Immature natural killer cell (primary cell): ENCODE measurements around the gene SEMA4D. TPM values are rescaled to one million over a fixed set of nuclear protein-coding genes. Genes with fewer than 3 reads are reported as not detected.

Source experiments
- DNase-seq, 3 donors: peaks; one replicate each; pipeline ENCODE4 v3.0.0; 2022; ENCODE audit warnings: mixed read lengths in 1 of 3
- H3K27ac Mint-ChIP-seq, 6 donors: one replicate each; pipeline ENCODE4 v1.8.0; 2020; ENCODE audit warnings: mixed read lengths in 6 of 6, mild to moderate bottlenecking in 5 of 6, inconsistent platforms in 4 of 6, moderate library complexity in 3 of 6
- H3K27me3 Mint-ChIP-seq, 3 donors: one replicate each; pipeline ENCODE4 v1.8.0; 2020 to 2021; ENCODE audit warnings: low read depth in 3 of 3, mild to moderate bottlenecking in 3 of 3, mixed read lengths in 3 of 3, moderate library complexity in 3 of 3, inconsistent platforms in 1 of 3
- H3K36me3 Mint-ChIP-seq, 3 donors: one replicate each; pipeline ENCODE4 v1.8.0; 2020; ENCODE audit warnings: mixed read lengths in 3 of 3, inconsistent platforms in 2 of 3, mild to moderate bottlenecking in 2 of 3
- H3K4me1 Mint-ChIP-seq, 2 donors: one replicate each; pipeline ENCODE4 v1.8.0; 2020; ENCODE audit warnings: inconsistent platforms in 2 of 2, mild to moderate bottlenecking in 2 of 2, mixed read lengths in 2 of 2, moderate library complexity in 1 of 2
- H3K4me3 Mint-ChIP-seq, 5 donors: one replicate each; pipeline ENCODE4 v1.8.0; 2020; ENCODE audit warnings: mild to moderate bottlenecking in 5 of 5, mixed read lengths in 5 of 5, inconsistent platforms in 3 of 5, moderate library complexity in 3 of 5
- H3K9me3 Mint-ChIP-seq, 6 donors: one replicate each; pipeline ENCODE4 v1.8.0; 2020; ENCODE audit warnings: mild to moderate bottlenecking in 6 of 6, mixed read lengths in 6 of 6, inconsistent platforms in 4 of 6, moderate library complexity in 3 of 6
- polyA plus RNA-seq, 3 donors: library from polyadenylated mRNA; unstranded; fragments of 300-500 nt; fragmentation: Illumina TruSeq; gene quantifications; one replicate each; pipeline ENCODE4 v1.2.3, GENCODE V29; 2021

SEMA4D gene
- polyA plus RNA-seq, 3 donors from 2014 or later = 45.8 to 80.6 (median 47.0) TPM

DNA sequence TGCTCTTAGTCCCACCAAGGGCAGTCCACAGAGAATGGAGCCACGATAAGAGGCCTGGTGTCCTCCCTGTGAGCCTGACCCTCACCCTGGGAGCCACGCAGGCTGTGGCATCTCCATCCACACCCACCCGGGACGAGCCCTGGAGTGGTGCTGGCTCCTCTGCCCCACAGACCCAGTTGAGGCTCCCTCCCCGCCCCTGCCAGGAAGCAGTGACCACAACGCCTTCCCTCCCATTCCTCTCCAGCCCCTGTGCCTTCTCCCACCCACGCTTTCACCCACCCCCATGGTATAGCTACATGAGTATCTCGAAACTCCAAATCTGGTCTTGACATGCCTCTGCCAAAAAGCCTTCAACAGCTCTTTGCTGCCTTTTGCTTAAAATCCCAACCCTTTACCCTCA is 57.9 kb downstream of the SEMA4D start:
- peak overlapping the region; percentile 80 to 92 (median 88) for H3K27ac Mint-ChIP-seq
- peaks cover 0 to 4% (median 0%) of the 10 kb centered on the region in 3 donors for H3K36me3 Mint-ChIP-seq

DNA sequence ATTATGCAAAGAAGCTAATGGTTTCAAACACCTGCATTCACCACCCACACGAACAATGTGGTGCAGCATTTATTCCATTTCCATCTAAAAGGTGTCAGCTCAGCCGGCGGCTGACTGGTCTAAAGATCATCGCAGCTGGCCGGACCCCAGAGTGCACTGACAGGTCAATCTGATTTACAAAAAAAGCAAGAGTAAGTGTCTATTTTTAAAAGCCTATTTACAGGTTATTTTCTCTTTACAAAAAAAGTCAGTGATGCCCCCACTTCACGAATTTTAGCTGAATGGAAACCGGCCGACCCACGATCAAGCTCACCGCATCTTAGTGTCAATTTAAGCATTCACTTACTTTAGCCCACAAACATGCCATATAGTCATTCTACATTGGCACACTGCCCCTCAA is 58.3 kb downstream of the SEMA4D start:
- peaks cover 0 to 4% (median 0%) of the 10 kb centered on the region in 3 donors for H3K36me3 Mint-ChIP-seq
- H3K27me3 Mint-ChIP-seq = peaks cover 5 to 12% (median 8%) of the 10 kb centered on the region in 3 donors
- H3K4me1 Mint-ChIP-seq = peaks cover 91 to 94% of the 10 kb centered on the region in 2 donors
- H3K4me3 Mint-ChIP-seq = peak overlapping the region; percentile 21 to 66 (median 65)
- peak overlapping the region; percentile 80 to 92 (median 88) for H3K27ac Mint-ChIP-seq
- H3K9me3 Mint-ChIP-seq = no peaks in the 10 kb centered on the region
- DNase-seq = no peak

More for the DNA sequence above, 57.9 kb downstream of the SEMA4D start:
- Mint-ChIP-seq H3K4me3 (peak overlapping the region; percentile 21 to 66 (median 65)), H3K4me1 (peaks cover 91 to 94% of the 10 kb centered on the region in 2 donors), H3K27me3 (peaks cover 5 to 12% (median 8%) of the 10 kb centered on the region in 3 donors), H3K9me3 (no peaks in the 10 kb centered on the region)
- no peak for DNase-seq

- Mint-ChIP-seq H3K9me3 (no peaks in the 10 kb centered on the region), H3K4me1 (peaks cover 92 to 94% of the 10 kb centered on the region in 2 donors), H3K27me3 (peaks cover 0 to 6% (median 6%) of the 10 kb centered on the region in 3 donors), H3K36me3 (peaks cover 0 to 4% (median 0%) of the 10 kb centered on the region in 3 donors), H3K27ac (peak overlapping the region; percentile 90 to 97 (median 95)), H3K4me3 (peak overlapping the region in 2 of 5 donors; percentile 72 to 76)
- no peak for DNase-seq
Observed at GRCh38 chr9:89438194-89438593, 59.7 kb downstream of the SEMA4D start.

DNA sequence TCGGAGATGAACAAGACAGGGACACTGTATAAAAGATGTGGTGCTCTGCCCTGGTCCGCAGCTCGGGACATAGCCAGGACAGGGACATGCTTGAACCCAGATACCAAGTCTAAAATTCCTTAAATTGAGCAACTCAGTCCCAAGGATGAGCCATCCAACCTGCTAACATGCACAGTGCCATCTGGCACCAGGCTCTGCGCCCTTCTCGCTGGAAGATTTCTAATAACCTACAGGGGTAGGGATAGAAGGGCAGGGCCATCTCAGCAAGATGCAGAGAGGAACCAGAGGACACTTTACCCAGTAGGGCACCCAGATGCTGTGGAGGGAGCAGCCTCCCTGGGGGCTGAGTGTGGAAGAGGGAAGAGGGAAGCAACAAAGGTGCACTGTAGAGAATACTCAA is 60.1 kb downstream of the SEMA4D start:
- peak overlapping the region; percentile 90 to 97 (median 95) for H3K27ac Mint-ChIP-seq
- H3K36me3 Mint-ChIP-seq = peaks cover 0 to 4% (median 0%) of the 10 kb centered on the region in 3 donors
- no peaks in the 10 kb centered on the region for H3K9me3 Mint-ChIP-seq
- H3K4me3 Mint-ChIP-seq = peak overlapping the region; percentile 59 to 76 (median 72)
- peaks cover 94 to 95% of the 10 kb centered on the region in 2 donors for H3K4me1 Mint-ChIP-seq
- H3K27me3 Mint-ChIP-seq = peaks cover 0 to 6% (median 6%) of the 10 kb centered on the region in 3 donors
- no peak for DNase-seq

DNA sequence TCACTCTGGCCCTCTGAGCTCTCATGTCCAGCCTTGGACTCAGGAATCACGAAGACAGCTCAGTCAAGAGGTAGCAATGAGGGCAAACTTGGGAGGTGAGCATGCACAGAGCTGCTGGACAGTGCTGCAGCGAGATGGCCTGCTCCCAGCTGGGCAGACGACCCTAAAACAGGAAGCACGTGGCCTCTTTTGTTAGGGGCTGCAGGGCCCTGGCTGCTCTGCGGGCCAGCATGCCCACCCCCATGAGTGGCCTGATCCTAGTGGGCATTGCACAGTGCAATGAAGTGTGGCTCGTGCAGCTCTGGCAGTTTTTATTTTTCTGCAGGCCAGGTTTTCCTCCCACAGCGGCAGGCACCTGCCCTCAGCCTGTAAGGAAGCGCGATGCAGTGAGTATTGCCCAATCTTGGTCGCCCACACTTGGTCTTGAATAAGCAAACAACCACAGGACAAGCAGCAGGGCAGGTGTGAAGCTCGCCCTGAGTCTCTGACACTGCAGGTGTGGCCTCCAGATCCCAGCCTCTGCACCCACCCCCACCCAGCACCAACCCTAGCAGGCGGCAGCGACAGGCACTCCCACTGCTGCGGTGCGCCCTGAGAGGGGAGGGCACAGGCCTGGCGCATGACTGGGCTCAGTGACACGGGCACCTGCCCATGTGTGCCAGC is 60.8 kb downstream of the SEMA4D start:
- Mint-ChIP-seq H3K36me3 (peaks cover 0 to 4% (median 0%) of the 10 kb centered on the region in 3 donors), H3K9me3 (no peaks in the 10 kb centered on the region), H3K27ac (peak overlapping the region; percentile 90 to 97 (median 95)), H3K4me3 (peak overlapping the region; percentile 59 to 76 (median 72)), H3K27me3 (peaks cover 1 to 6% (median 3%) of the 10 kb centered on the region in 3 donors), H3K4me1 (peaks cover 94 to 95% of the 10 kb centered on the region in 2 donors)
- DNase-seq = peak; percentile 76 to 81 (median 81)

- H3K9me3 Mint-ChIP-seq = no peaks in the 10 kb centered on the region
- H3K4me3 Mint-ChIP-seq = peak overlapping the region in 4 of 5 donors; percentile 63 to 76 (median 71)
- H3K36me3 Mint-ChIP-seq = peaks cover 0 to 4% (median 0%) of the 10 kb centered on the region in 3 donors
- peaks cover 94 to 96% of the 10 kb centered on the region in 2 donors for H3K4me1 Mint-ChIP-seq
- H3K27me3 Mint-ChIP-seq = peaks cover 3 to 6% (median 5%) of the 10 kb centered on the region in 3 donors
- DNase-seq = no peak
- H3K27ac Mint-ChIP-seq = peak overlapping the region; percentile 79 to 97 (median 92)
Observed at GRCh38 chr9:89436326-89436725, 61.6 kb downstream of the SEMA4D start.

GRCh38 chr9:89435071-89435823 is 62.7 kb downstream of the SEMA4D start:
- Mint-ChIP-seq H3K27ac (peak overlapping the region; percentile 51 to 95 (median 70)), H3K36me3 (no peaks in the 10 kb centered on the region), H3K4me3 (peak overlapping the region in 4 of 5 donors; percentile 8 to 57 (median 52)), H3K27me3 (peaks cover 3 to 5% (median 3%) of the 10 kb centered on the region in 3 donors), H3K4me1 (peaks cover 92 to 95% of the 10 kb centered on the region in 2 donors), H3K9me3 (no peaks in the 10 kb centered on the region)
- no peak for DNase-seq

DNA sequence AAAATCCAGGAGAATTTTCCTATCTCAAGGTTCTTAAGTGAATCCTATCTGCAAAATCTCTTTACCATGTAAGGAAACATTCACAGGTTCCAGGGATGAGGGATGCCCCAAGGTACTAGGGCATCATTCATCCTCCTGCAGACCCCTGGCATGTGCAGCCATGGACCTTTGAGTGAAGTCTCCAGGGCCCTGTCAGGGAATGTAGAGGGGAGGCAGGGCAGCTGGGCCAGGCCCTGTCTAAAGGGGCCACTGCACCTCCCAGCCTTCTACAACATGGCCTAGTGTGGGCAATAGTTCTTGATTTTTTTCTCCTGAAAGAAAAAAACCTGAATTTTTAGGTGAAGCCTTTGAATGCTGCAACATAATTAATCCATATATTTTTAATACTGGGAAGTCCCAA is 63.3 kb downstream of the SEMA4D start:
- H3K4me3 Mint-ChIP-seq = peak overlapping the region in 1 of 5 donors; percentile 30
- H3K36me3 Mint-ChIP-seq = no peaks in the 10 kb centered on the region
- no peaks in the 10 kb centered on the region for H3K9me3 Mint-ChIP-seq

DNA sequence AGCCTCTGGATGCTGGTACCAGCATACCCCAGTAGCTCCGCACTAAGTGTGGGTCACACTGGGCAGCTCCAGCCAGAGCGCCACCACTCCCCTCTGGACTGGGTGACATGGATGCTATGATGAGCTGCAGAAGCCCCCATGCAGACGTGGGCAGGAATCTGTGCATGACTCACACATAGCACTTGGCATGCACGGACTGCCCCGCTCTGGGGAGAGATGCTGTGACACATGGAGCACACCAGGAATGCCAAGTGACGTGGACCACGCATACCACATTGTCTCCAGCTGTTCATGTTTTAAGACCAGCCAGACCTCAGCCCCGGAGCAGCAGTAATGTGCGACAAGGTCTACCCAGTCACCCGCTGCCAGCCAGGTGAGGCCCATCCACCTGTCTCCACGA is 64.1 kb downstream of the SEMA4D start:
- Mint-ChIP-seq H3K4me1 (peaks cover 92 to 95% of the 10 kb centered on the region in 2 donors), H3K27ac (peak overlapping the region in 4 of 6 donors; percentile 46 to 90 (median 78)), H3K4me3 (no peak overlapping the region), H3K27me3 (peaks cover 3 to 5% (median 3%) of the 10 kb centered on the region in 3 donors), H3K36me3 (no peaks in the 10 kb centered on the region), H3K9me3 (no peaks in the 10 kb centered on the region)
- no peak for DNase-seq

More for the DNA sequence above, 63.3 kb downstream of the SEMA4D start:
- Mint-ChIP-seq H3K27ac (peak overlapping the region; percentile 17 to 90 (median 82)), H3K4me1 (peaks cover 92 to 95% of the 10 kb centered on the region in 2 donors), H3K27me3 (peaks cover 3 to 5% (median 3%) of the 10 kb centered on the region in 3 donors)
- DNase-seq = no peak

DNA sequence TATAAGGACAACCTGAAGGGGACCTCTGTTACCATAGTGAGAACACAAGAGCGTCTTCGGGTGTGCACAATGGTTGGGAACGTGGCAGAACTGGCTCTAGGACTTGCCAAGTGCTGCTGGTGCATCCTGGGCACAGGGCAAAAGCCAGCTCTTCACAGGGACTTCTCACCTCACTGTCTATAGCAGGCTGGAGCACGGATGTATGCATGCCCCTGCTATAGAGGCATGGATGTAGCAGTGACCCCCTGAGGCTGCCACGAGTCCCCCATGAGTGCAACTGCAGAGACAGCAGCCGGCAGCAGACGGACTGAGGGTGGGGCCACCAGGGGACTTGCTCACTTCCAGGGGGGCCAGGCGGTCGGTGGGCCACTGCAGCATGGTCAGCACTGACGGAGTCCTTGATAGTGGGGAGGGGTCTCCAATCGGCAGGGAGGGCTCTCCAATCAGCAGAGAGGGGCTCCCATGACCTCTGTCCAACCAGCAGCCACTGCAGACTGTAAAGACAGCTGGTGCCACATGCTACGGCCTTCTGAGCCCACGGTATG is 64.9 kb downstream of the SEMA4D start:
- Mint-ChIP-seq H3K9me3 (no peaks in the 10 kb centered on the region), H3K36me3 (no peaks in the 10 kb centered on the region), H3K4me3 (no peak overlapping the region), H3K27me3 (peaks cover 3 to 5% (median 3%) of the 10 kb centered on the region in 3 donors), H3K4me1 (peaks cover 96% of the 10 kb centered on the region in 2 donors), H3K27ac (peak overlapping the region in 3 of 6 donors; percentile 48 to 86 (median 76))
- no peak for DNase-seq

DNA sequence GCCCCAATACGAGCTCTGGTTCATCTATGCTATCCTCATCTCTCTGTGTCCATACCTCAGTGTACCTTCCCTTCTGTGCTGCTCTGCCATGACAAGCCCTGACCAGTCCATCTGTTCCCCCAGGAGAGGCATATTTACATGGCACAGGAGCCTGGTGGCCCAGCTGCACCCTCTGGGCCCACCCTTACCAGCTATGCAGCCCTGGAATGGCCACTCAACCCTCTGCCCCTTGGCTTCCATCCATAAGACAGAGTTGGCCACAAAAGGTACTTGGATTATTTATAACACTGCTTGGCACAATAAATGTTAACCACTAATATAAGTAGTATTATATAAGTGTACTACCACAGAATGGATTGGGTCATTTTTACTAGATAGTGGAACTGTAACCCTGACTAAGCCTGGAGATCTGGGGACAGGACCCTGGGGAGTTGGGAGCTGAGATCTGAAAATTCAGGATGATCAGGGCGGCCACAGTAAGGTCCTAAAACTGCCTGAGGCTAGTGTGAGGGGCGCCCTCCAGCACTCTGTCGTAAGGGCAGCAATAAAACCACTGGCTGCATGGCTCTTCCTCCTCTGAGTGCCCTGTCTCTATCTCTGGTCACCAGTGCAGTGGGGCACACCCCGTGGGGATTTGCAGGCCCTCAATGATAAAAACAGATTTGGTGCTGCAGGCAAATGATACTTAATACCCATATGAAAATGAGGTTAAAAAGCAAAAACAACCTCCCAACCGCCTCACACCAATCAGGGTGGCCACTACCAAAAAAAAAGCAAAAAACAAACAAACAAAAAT is 65.8 kb downstream of the SEMA4D start:
- Mint-ChIP-seq H3K27me3 (peaks cover 1 to 9% (median 5%) of the 10 kb centered on the region in 3 donors), H3K4me3 (peak overlapping the region in 1 of 5 donors; percentile 7), H3K9me3 (no peaks in the 10 kb centered on the region), H3K36me3 (no peaks in the 10 kb centered on the region), H3K4me1 (peaks cover 96% of the 10 kb centered on the region in 2 donors), H3K27ac (peak overlapping the region; percentile 44 to 86 (median 63))
- no peak for DNase-seq

- Mint-ChIP-seq H3K4me1 (peaks cover 96% of the 10 kb centered on the region in 2 donors), H3K4me3 (no peak overlapping the region), H3K27ac (peak overlapping the region in 4 of 6 donors; percentile 44 to 75 (median 47)), H3K36me3 (no peaks in the 10 kb centered on the region), H3K9me3 (no peaks in the 10 kb centered on the region), H3K27me3 (peaks cover 3 to 16% (median 11%) of the 10 kb centered on the region in 3 donors)
- no peak for DNase-seq
Observed at GRCh38 chr9:89430995-89431394, 66.9 kb downstream of the SEMA4D start.
